GM12878 (cell line): ENCODE data around the gene LST1. TPM values are rescaled to one million over a fixed set of nuclear protein-coding genes. Genes with fewer than 3 reads are reported as not detected.

Experiments used
- CEBPB ChIP-seq, 2 experiments: fragments of 150-350 bp in 1 of 2; IDR thresholded peaks; 2 replicates each; pipeline ENCODE4 v1.6.1; 2012 to 2014; ENCODE audit warnings: low read depth in 2 of 2, low read length in 2 of 2, borderline replicate concordance in 1 of 2, inconsistent platforms in 1 of 2
- CHD1 ChIP-seq: IDR thresholded peaks from 2 replicates; pipeline ENCODE4 v1.6.1; 2012; ENCODE audit warnings: low read depth, low read length, improper control_type of control experiment
- CHD4 ChIP-seq: fragments of 200-600 bp; sonication (generic); IDR thresholded peaks from 2 replicates; pipeline ENCODE4 v1.6.1; 2016; ENCODE audit warnings: mild to moderate bottlenecking
- CREM ChIP-seq: IDR thresholded peaks from 2 replicates; pipeline ENCODE4 v1.6.1; 2014; ENCODE audit warnings: antibody characterized with exemption, low read depth
- CUX1 ChIP-seq: IDR thresholded peaks from 2 replicates; pipeline ENCODE4 v1.6.1; 2012; ENCODE audit warnings: improper control_type of control experiment, low read depth, low read length; ENCODE audit not compliant: insufficient replicate concordance
- HSF1 ChIP-seq: fragments of 150-350 bp; IDR thresholded peaks from 2 replicates; pipeline ENCODE4 v1.6.1; 2014; ENCODE audit warnings: mild to moderate bottlenecking, low read depth, low read length
- JUNB ChIP-seq: IDR thresholded peaks from 2 replicates; pipeline ENCODE4 v1.6.1; 2016; ENCODE audit warnings: antibody characterized with exemption, mild to moderate bottlenecking
- MAX ChIP-seq: IDR thresholded peaks from 2 replicates; pipeline ENCODE4 v1.6.1; 2012; ENCODE audit warnings: low read depth, low read length, improper control_type of control experiment
- MEF2B ChIP-seq: fragments of 450-650 bp; IDR thresholded peaks from 2 replicates; pipeline ENCODE4 v1.6.1; 2018; ENCODE audit warnings: mild to moderate bottlenecking, moderate library complexity; ENCODE audit not compliant: partially characterized antibody, poor library complexity, severe bottlenecking
- MLLT1 ChIP-seq: fragments of 450-650 bp; IDR thresholded peaks from 2 replicates; pipeline ENCODE4 v1.6.1; 2016; ENCODE audit warnings: mild to moderate bottlenecking
- NR2F1 ChIP-seq: fragments of 450-650 bp; conservative IDR thresholded peaks from 2 replicates; pipeline ENCODE4 v1.6.1; 2017; ENCODE audit warnings: mild to moderate bottlenecking
- PAX8 ChIP-seq: fragments of 450-650 bp; IDR thresholded peaks from 2 replicates; pipeline ENCODE4 v1.6.1; 2017; ENCODE audit warnings: mild to moderate bottlenecking, moderate library complexity
- RAD51 ChIP-seq: fragments of 450-650 bp; IDR thresholded peaks from 2 replicates; pipeline ENCODE4 v1.6.1; 2016; ENCODE audit warnings: moderate library complexity, mild to moderate bottlenecking, inconsistent platforms
- RB1 ChIP-seq: fragments of 450-650 bp; formaldehyde crosslinking; IDR thresholded peaks from 2 replicates; pipeline ENCODE4 v1.6.1; 2017; ENCODE audit warnings: mild to moderate bottlenecking, borderline replicate concordance
- RUNX3 ChIP-seq: IDR thresholded peaks from 2 replicates; pipeline ENCODE4 v1.6.1; 2012; ENCODE audit warnings: low read length, inconsistent platforms
- SMARCA5 ChIP-seq: fragments of 450-650 bp; IDR thresholded peaks from 2 replicates; pipeline ENCODE4 v1.6.1; 2017; ENCODE audit warnings: mild to moderate bottlenecking
- STAT3 ChIP-seq: IDR thresholded peaks from 2 replicates; pipeline ENCODE4 v1.6.1; 2011; ENCODE audit warnings: low read depth, low read length, improper control_type of control experiment
- TCF12 ChIP-seq: IDR thresholded peaks from 2 replicates; pipeline ENCODE4 v1.6.1; 2011; ENCODE audit warnings: low read depth, mild to moderate bottlenecking, low read length
- TCF3 ChIP-seq: IDR thresholded peaks from 2 replicates; pipeline ENCODE4 v1.6.1; 2012; ENCODE audit warnings: low read depth, mild to moderate bottlenecking, low read length, borderline replicate concordance; ENCODE audit not compliant: insufficient read depth
- WRNIP1 ChIP-seq: IDR thresholded peaks from 2 replicates; pipeline ENCODE4 v1.6.1; 2011; ENCODE audit warnings: low read depth, low read length, improper control_type of control experiment, borderline replicate concordance
- YY1 ChIP-seq: IDR thresholded peaks from 2 replicates; pipeline ENCODE4 v1.6.1; 2011; ENCODE audit warnings: low read depth, mild to moderate bottlenecking, low read length
- ZNF24 ChIP-seq: fragments of 450-650 bp; IDR thresholded peaks from 2 replicates; pipeline ENCODE4 v1.6.1; 2017; ENCODE audit warnings: antibody characterized with exemption, mild to moderate bottlenecking
- ZNF274 ChIP-seq: IDR thresholded peaks from one replicate; pipeline ENCODE4 v1.8.0; 2011; ENCODE audit not compliant: insufficient read length, insufficient read depth
- ZNF384 ChIP-seq: IDR thresholded peaks from 2 replicates; pipeline ENCODE4 v1.6.1; 2012; ENCODE audit warnings: low read depth, mild to moderate bottlenecking, low read length, improper control_type of control experiment, borderline replicate concordance
- polyA plus RNA-seq, 11 experiments: library from polyadenylated mRNA; depleted of rRNA in 4 of 11; unstranded in 6 of 11; stranded (reverse) in 5 of 11; fragments of >200 nt; fragmentation: Nextera tagmentation in 4 of 11; fragmentation: Illumina TruSeq in 1 of 11; extraction: Ambion mirVana in 4 of 11; extraction: Trizol in 1 of 11; gene quantifications; 1 replicate in 1 of 11; 2 replicates in 10 of 11; pipeline versions ENCODE4 v1.2.1 to v1.2.3, GENCODE V29; 2011 to 2016; ENCODE audit warnings: inconsistent platforms in 2 of 11, missing spikeins in 2 of 11, low read depth in 1 of 11
- total RNA-seq, 4 experiments: library from RNA; depleted of rRNA in 3 of 4; stranded (reverse); fragments of >200 nt in 3 of 4; fragmentation: Illumina TruSeq in 1 of 4; extraction: Trizol in 1 of 4; gene quantifications; 2 replicates each; pipeline versions ENCODE4 v1.2.1 to v1.2.3, GENCODE V29; 2013 to 2021

LST1 gene
- total and polyA plus RNA-seq, 10 of the 15 experiments (the other 5 are each of a cell fraction or from before 2014, with no cell fraction given) = 4.1 to 35.5 (median 16.4) TPM

- TF ChIP-seq ZNF274 (no peak), CUX1 (no peak), TCF3 (peak; percentile 75; the same call in 1 of the 2 replicates), WRNIP1 (no peak), STAT3 (no peak), HSF1 (no peak), MEF2B (no peak), NR2F1 (no peak), ZNF384 (no peak), MAX (no peak), RAD51 (no peak), MLLT1 (no peak), CEBPB (IDR thresholded peaks at IDR 0.05; ENCODE audit: borderline replicate concordance in 1 of 2, low read depth in 2 of 2, low read length in 2 of 2) (no peak), TCF12 (peak; percentile 80), PAX8 (no peak), YY1 (0 out of 2 replicates have a peak, but pooled peaks have one; percentile 16), SMARCA5 (no peak), CHD4 (no peak), JUNB (no peak), CHD1 (no peak), RB1 (no peak), RUNX3 (no peak), CREM (no peak), ZNF24 (no peak)
Observed at GRCh38 chr6:31582230-31582643, 3.8 kb upstream of the LST1 start, which contains the start of gene LTB (continued).
